Limb (tissue), 2 donors: ENCODE data around the gene IL20RA.
"Not testable (repeated sequence)": the region's sequence is repeated elsewhere in the genome, so short reads cannot be mapped to it uniquely, and the experiment has no call there.

Experiments
- DNase-seq, 2 donors: peaks; one replicate each; pipeline ENCODE4 v3.0.0-alpha.2; 2016; ENCODE audit errors: extremely low spot score in 2 of 2

Gene IL20RA

GRCh38 chr6:136973781-136974180 lies 71.0 kb downstream of the IL20RA start:
- not testable (repeated sequence) for DNase-seq

GRCh38 chr6:136971609-136972008 lies 73.2 kb downstream of the IL20RA start:
- no peak for DNase-seq

GRCh38 chr6:136969930-136970329 lies 74.8 kb downstream of the IL20RA start:
- no peak for DNase-seq

- DNase-seq: no peak
Observed at GRCh38 chr6:136969433-136969832, 75.3 kb downstream of the IL20RA start.

- no peak for DNase-seq
Observed at GRCh38 chr6:136968837-136969236, 75.9 kb downstream of the IL20RA start.

GRCh38 chr6:136967876-136968752 lies 76.7 kb downstream of the IL20RA start:
- peak; percentile 29 to 62 for DNase-seq

- no peak for DNase-seq
Observed at GRCh38 chr6:136964398-136964797, 80.4 kb downstream of the IL20RA start.

- DNase-seq: no peak
Observed at GRCh38 chr6:136963259-136963658, 81.5 kb downstream of the IL20RA start.

- no peak for DNase-seq
Observed at GRCh38 chr6:136962661-136963060, 82.1 kb downstream of the IL20RA start.

- no peak for DNase-seq
Observed at GRCh38 chr6:136961848-136962247, 82.9 kb downstream of the IL20RA start.

- no peak for DNase-seq
Observed at GRCh38 chr6:136960781-136961180, 84.0 kb downstream of the IL20RA start.

GRCh38 chr6:136959935-136960334 lies 84.8 kb downstream of the IL20RA start:
- not testable (repeated sequence) for DNase-seq

- no peak for DNase-seq
Observed at GRCh38 chr6:136959471-136959891, 85.3 kb downstream of the IL20RA start.

GRCh38 chr6:136958168-136958567 lies 86.6 kb downstream of the IL20RA start:
- DNase-seq: no peak

- DNase-seq: peak in 1 of 2 donors; percentile 34
Observed at GRCh38 chr6:136956590-136957544, 87.9 kb downstream of the IL20RA start.

- DNase-seq: no peak
Observed at GRCh38 chr6:136955123-136955522, 89.6 kb downstream of the IL20RA start.

GRCh38 chr6:136952714-136953260 lies 92.0 kb downstream of the IL20RA start:
- DNase-seq: no peak

GRCh38 chr6:136950436-136951126 lies 94.2 kb downstream of the IL20RA start:
- DNase-seq: no peak
